ENCODE measurements around the gene CDHR5.
"Not testable (repeated sequence)": the region's sequence is repeated elsewhere in the genome, so short reads cannot be mapped to it uniquely, and the experiment has no call there.

CDHR5 gene

DNA sequence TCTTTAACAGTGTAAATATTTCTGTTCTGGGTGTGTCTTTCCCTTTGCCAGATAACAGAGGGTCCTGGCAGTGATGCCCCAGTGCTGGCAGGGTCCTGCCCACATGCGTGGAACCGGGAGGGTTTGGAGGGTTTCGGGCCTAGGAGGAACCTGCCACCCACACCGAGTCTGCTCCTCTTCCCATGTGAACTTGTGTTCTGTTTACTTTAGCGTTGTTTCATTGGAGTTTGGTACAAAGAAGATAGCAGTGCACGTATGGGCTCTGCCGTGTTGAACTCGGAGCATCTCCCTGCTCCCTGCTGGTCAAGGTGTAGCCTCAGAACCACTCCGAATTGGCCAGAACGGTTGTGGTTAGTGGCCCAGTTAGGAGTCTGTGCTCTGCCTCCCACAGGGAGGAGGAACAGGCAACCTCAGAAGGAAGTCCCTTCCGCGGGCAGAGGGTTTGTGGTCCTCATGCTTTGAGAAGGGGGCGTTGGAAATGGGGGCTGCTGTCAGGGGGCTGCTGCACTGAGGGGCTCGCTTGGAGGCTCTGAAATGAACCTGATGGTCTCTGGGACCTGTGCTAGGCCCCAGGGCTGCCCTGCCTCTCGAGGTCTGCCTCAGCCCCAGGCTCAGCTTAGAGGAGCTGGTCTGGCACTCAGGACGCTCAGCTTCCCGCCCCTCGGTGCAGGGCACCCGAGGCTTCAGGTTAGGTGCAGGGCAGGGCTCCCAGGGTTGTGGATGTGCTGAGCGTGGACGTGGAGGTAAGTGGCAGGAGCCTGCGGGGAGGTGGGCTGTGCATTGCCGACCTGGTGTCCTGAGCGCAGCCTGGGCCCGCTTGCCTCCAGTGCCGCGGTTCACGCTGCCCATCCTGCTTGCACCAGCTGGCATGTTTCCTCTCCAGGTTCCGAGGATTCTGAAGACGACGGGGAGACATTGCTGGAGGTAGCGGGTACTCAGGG is 38.1 kb downstream of the CDHR5 start:
- no peak for DNase-seq (ENCODE audit: low read depth)

DNA sequence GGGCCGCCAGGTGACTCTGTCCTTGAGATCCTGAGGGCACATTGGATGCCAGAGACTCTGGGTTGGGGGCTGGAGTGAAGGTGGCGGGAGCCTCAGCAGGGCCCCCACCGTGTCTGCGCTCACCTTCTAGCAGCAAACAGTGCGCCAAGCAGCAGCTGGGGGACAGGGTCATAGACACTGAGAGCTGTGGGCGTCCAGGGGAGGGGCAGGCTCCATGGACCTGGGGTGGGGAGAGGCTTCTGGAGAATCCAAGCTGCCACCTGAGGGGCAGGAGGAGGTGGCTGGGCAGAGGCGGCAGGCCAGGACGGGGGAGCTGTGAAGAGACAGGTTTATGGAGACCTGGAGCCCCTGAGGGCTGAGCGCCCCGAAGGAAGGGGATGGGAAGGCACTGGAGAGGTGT is 40.5 kb downstream of the CDHR5 start:
- no peak for DNase-seq (ENCODE audit: low read depth)

GRCh38 chr11:581752-582151 is 43.0 kb downstream of the CDHR5 start:
- no peak for DNase-seq (ENCODE audit: low read depth)

GRCh38 chr11:581342-581741 is 43.4 kb downstream of the CDHR5 start:
- DNase-seq (ENCODE audit: low read depth) = no peak

GRCh38 chr11:579830-580601 is 44.7 kb downstream of the CDHR5 start:
- peak; percentile 52 for DNase-seq (ENCODE audit: low read depth)

- no peak for DNase-seq (ENCODE audit: low read depth)
These were observed 46.3 kb downstream of the CDHR5 start for GRCh38 chr11:578276-579035.

GRCh38 chr11:577611-577894 is 47.2 kb downstream of the CDHR5 start:
- no peak for DNase-seq (ENCODE audit: low read depth)

- peak; percentile 21 for DNase-seq (ENCODE audit: low read depth)
These were observed 47.7 kb downstream of the CDHR5 start for GRCh38 chr11:576811-577610.

- peak; percentile 94 for DNase-seq (ENCODE audit: low read depth)
These were observed 48.6 kb downstream of the CDHR5 start, which contains the start of gene PHRF1 for GRCh38 chr11:575996-576768. Gene PHRF1 (plus strand): TSS chr11:576470. CDS start chr11:581513, 5,043 bp downstream.

GRCh38 chr11:575313-575995 is 49.3 kb downstream of the CDHR5 start:
- DNase-seq (ENCODE audit: low read depth) = peak; percentile 20

GRCh38 chr11:574632-575312 is 50.0 kb downstream of the CDHR5 start:
- DNase-seq (ENCODE audit: low read depth) = no peak

DNA sequence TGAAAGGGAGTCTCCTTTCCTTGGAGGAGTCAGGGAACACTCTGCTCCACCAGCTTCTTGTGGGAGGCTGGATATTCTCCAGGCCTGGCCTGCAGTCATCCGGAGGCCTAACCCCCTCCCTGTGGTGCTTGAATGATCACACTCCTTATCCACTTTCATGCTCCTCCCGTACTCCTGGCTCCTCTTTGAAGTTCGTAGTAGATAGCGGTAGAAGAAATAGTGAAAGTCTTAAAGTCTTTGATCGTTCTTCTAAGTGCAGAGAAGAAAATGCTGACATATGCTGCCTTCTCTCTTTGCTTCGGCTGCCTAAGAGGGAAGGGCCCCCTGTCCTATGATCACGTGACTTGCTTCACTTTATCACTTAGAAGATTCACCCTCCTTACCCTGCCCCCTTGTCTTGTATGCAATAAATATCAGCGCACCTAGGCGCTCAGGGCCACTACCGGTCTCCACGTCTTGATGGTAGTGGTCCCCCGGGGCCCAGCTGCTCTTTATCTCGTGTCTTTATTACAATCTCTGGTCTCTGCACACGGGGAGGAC is 50.7 kb downstream of the CDHR5 start:
- DNase-seq (ENCODE audit: low read depth) = not testable (repeated sequence)

DNA sequence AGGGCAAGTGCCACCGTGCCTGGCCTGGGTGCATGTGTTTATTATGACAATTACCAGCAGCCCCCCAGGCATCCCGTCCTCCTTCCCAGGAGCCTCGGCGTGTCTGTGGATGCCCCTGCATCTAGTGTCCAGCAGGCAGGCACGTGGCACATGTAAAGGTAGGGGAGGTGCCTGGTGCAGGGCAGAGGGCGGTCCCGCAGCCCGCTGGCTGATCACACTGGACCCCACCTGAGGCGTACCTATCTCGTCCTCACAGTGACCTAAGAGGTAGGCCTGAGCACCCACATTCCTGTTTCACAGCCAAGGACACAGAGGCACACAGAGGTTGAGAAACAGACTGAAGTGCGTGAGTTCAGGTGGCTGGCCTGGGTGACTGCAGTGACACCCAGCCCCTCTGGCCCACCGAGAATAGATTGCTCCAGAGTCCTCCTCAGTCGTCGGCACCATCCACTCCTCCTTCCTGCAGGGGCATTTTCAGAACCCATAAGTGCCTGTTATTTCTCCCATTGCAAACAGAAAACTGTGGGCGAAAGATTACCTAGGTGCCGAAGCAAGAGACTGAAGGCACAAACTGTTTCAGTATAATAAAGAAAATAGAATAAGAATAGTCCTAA is 51.5 kb downstream of the CDHR5 start:
- no peak for DNase-seq (ENCODE audit: low read depth)

DNA sequence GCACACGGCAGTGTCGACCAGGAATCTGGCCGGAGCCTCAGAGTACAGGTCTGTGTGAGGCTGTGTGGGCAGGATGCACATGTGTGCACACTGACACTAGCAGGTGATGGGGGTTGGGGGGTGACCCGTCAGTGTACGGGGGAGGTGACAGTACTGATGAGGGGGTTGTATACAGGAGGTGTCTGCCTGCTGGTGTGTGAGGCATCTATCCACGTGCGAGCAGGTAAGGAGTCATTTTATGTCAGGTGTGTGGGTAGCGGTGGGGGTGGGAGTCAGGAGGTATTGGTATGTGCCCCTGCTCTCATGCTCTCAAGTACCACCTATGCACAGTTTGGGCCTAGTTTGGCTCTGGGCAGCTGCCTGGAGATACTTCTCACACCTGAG is 53.0 kb downstream of the CDHR5 start:
- no peak for DNase-seq (ENCODE audit: low read depth)

DNA sequence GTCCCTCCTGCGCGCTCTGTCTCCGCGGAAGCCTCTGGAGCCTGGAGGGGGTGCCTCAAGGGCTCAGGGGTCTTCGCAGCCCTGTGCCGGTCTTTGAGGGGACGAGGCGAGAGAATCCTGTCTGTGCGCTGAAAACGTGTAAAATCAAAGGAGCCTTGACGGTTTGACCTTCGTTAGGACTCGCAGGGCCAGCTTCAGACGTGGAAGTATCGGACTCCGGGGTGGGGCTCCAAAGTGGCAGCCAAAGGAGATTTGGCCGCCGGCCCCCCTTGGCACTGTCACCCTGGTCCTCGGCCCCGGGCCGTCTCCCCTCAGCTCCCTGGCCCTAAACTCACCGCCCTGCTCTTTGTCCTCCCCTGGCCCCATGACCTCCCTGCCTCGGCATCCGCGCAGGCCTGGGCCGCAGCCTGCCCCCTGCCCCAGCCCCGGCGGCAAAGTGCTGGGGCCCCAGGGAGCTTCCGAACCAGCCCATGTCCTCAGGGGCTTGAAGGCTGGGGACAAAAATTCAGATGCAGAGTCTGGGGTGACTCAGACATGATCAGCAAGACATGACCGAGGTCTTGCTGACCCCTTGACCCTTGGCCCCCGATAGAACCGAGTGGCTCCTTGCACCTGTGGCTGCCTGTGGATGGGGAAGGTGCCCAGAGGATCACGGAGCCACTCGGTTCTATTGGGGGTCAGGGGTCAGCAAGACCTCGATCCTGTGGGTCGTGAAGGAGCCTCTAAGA is 55.4 kb downstream of the CDHR5 start:
- no peak for DNase-seq (ENCODE audit: low read depth)

- DNase-seq (ENCODE audit: low read depth) = peak; percentile 85
These were observed 56.2 kb downstream of the CDHR5 start for GRCh38 chr11:568306-569157.

GRCh38 chr11:567629-568292 is 57.0 kb downstream of the CDHR5 start:
- DNase-seq (ENCODE audit: low read depth) = no peak
